ENCODE measurements around the gene CASP9.
A peak's percentile ranks its signal among the peaks of the same experiment; 100 is the strongest.
"Not testable (repeated sequence)": the region's sequence is repeated elsewhere in the genome, so short reads cannot be mapped to it uniquely, and the experiment has no call there.

The CASP9 gene

GRCh38 chr1:15525050-15526020 is 1.3 kb upstream of the CASP9 start:
- peak; percentile 43 for DNase-seq (ENCODE audit: low spot score)

GRCh38 chr1:15524283-15525049 is 451 bp upstream of the CASP9 start:
- peak; percentile 96 for DNase-seq (ENCODE audit: low spot score)

- DNase-seq (ENCODE audit: low spot score) = no peak
Observed at GRCh38 chr1:15523104-15524020, 653 bp downstream of the CASP9 start.

GRCh38 chr1:15522551-15522950 is 1.5 kb downstream of the CASP9 start:
- DNase-seq (ENCODE audit: low spot score) = no peak

GRCh38 chr1:15521206-15521906 is 2.7 kb downstream of the CASP9 start:
- not testable (repeated sequence) for DNase-seq (ENCODE audit: low spot score)

- no peak for DNase-seq (ENCODE audit: low spot score)
Observed at GRCh38 chr1:15519625-15520024, 4.4 kb downstream of the CASP9 start.

GRCh38 chr1:15515022-15515663 is 8.9 kb downstream of the CASP9 start:
- no peak for DNase-seq (ENCODE audit: low spot score)

- not testable (repeated sequence) for DNase-seq (ENCODE audit: low spot score)
Observed at GRCh38 chr1:15514557-15514956, 9.5 kb downstream of the CASP9 start.

- no peak for DNase-seq (ENCODE audit: low spot score)
Observed at GRCh38 chr1:15513919-15514318, 10.1 kb downstream of the CASP9 start.

GRCh38 chr1:15513192-15513591 is 10.8 kb downstream of the CASP9 start:
- DNase-seq (ENCODE audit: low spot score) = no peak

- no peak for DNase-seq (ENCODE audit: low spot score)
Observed at GRCh38 chr1:15510611-15511405, 13.2 kb downstream of the CASP9 start.

GRCh38 chr1:15509586-15509985 is 14.4 kb downstream of the CASP9 start:
- DNase-seq (ENCODE audit: low spot score) = no peak

- DNase-seq (ENCODE audit: low spot score) = no peak
Observed at GRCh38 chr1:15508700-15509487, 15.1 kb downstream of the CASP9 start.

- no peak for DNase-seq (ENCODE audit: low spot score)
Observed at GRCh38 chr1:15507278-15507677, 16.7 kb downstream of the CASP9 start.

GRCh38 chr1:15506831-15507230 is 17.2 kb downstream of the CASP9 start:
- DNase-seq (ENCODE audit: low spot score) = no peak

GRCh38 chr1:15504436-15504835 is 19.6 kb downstream of the CASP9 start:
- no peak for DNase-seq (ENCODE audit: low spot score)

- peak; percentile 54 for DNase-seq (ENCODE audit: low spot score)
Observed at GRCh38 chr1:15501208-15502032, 22.6 kb downstream of the CASP9 start.

All from RKO (cell line).